Tibial nerve (tissue), 4 donors: ENCODE results near the gene MATN1.

ENCODE experiments used
- CTCF ChIP-seq, 5 experiments: fragments of 200-600 bp in 3 of 5; fragments of 450-650 bp in 2 of 5; sonication (generic) in 3 of 5; IDR thresholded peaks; one replicate each; pipeline ENCODE4 v1.5.1; 2016 to 2019; ENCODE audit warnings: antibody characterized with exemption in 5 of 5, mild to moderate bottlenecking in 3 of 5, moderate library complexity in 2 of 5
- EP300 ChIP-seq, 2 donors: sonication (generic); formaldehyde crosslinking; IDR thresholded peaks; one replicate each; pipeline ENCODE4 v1.6.1; 2017; ENCODE audit warnings: antibody characterized with exemption in 2 of 2, mild to moderate bottlenecking in 1 of 2
- POLR2A ChIP-seq, 2 donors: fragments of 450-650 bp; IDR thresholded peaks; one replicate each; pipeline ENCODE4 v1.6.1; 2017; ENCODE audit warnings: antibody characterized with exemption in 2 of 2, mild to moderate bottlenecking in 2 of 2, moderate library complexity in 2 of 2

DNA sequence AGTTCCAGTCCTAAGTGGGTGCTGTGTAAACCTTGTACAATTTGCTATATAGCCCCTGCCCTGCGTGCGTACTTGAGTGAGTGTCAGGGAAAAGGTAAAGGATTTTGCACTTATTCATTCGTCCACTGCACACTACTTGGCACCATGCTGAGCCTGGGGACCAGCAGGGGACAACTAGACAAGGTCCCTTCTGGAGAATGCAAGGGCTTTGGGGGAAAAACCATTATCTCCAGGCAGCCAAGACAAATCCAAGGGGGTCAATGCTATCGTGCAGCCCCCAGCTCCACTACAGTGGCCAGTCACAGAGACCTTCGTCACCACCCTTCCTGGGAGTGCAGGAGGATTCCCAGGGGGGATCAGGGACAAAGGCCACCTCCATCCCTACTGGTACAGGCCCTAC is 39.7 kb downstream of the MATN1 start:
- no peak for TF ChIP-seq CTCF (IDR thresholded peaks at IDR 0.05)
- TF ChIP-seq EP300 (IDR thresholded peaks at IDR 0.05) = no peak
- no peak for TF ChIP-seq POLR2A (IDR thresholded peaks at IDR 0.05)
